ENCODE results near the gene PRDM8.
A peak's percentile ranks its signal among the peaks of the same experiment; 100 is the strongest.
"Not testable (repeated sequence)": the region's sequence is repeated elsewhere in the genome, so short reads cannot be mapped to it uniquely, and the experiment has no call there.

PRDM8 gene

DNA sequence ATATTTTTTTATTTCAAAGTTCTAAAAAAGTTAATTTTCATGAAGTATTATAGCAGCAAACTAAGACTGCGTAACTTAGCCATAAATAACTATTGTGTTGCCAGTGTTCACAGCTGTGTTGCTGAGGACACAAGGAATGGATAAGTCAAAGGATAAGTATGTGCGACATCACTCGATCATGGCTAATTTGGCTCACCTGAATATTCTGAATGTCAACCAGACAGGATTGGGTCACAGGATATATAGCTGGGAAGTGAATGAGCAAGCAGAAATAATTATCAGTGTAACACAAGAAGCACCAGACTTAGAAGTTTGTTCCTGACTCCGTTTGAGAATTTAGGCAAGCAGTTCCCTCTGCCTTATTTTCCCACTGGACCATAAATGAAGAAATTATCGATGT is 33.9 kb downstream of the PRDM8 start:
- no peak for DNase-seq

DNA sequence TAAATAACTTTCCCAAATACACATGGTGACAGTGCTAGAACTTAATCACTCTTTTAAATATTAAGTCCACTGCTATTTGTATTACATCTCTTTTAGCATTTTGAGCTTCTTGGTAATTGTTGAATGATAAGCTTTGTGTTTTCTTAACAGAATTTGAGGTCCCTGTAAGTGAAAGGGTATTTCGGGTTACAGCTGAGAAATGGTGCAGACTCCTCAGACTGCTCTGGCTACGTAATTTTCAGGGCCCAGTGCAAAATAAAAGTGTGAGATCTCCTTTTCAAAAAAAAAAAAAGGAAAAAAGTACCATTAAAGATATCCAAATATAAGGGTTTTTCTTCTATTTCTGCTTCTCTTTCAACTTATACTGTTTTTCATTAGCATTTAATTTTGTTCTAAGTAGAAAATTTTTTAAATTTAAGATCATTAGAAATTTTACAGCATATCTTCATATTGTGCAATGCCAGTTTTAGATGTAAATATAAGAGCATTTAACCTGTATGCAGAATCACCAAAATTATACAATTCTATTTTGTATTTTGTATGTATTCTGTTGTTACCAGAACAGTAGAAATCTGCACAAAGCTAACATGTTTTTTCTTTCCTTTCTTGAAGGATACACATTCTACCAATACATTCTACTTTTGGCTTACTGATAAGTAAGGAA is 35.5 kb downstream of the PRDM8 start:
- no peak for DNase-seq

DNA sequence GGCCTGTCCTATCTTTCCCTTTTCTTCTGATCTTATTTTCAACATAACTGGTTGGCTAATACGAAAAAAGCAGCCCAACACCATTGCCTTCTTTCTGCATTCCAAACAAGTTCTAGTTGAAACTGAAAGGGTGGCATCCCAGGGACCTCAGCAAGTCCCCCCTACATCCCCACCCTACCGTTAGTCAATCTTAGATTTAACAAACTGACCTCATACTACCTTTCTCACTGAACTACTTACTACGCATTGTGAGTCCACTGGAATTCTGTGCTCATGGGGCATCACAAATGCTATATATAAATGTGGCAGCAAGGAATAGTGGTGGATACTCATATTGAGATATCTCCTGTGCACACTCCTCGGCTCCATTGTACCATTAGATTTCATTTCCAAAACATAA is 36.1 kb downstream of the PRDM8 start:
- DNase-seq = no peak

DNA sequence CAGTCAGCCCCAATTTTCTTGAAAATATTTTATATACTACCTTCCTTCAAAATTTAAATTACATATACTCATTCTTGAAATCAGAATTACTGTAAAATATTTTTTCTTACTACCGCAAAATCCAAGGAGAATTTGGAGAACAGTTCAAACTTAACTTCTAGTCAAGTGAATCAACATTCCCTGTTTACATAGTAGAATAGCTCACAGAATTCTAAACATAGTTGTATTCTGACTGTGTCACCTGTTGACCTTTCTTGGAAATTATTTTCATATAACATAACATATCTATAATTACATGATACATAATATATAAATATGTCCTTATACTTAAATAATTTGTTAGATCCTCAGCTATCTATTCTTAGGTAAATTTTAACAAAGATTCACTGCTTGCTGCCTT is 38.1 kb downstream of the PRDM8 start:
- DNase-seq = peak; percentile 18

DNA sequence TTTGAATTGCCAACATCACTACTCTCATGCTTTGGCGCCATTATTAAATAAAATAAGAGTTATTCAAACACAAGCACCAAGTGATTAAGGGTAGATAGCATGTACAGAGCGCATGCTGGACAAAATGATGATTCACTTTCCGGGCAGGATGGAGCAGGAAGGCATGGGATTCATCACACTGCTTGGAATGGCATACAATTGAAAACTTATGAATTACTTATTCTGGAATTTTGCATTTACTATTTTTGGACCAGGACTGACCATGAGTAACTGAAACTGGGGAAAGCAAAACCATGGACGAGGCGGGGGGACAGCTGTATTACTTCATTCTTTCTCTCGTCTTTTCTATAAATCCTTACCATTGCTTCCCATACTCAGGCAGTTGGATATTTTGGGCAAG is 40.7 kb downstream of the PRDM8 start:
- peak; percentile 81 for DNase-seq

DNA sequence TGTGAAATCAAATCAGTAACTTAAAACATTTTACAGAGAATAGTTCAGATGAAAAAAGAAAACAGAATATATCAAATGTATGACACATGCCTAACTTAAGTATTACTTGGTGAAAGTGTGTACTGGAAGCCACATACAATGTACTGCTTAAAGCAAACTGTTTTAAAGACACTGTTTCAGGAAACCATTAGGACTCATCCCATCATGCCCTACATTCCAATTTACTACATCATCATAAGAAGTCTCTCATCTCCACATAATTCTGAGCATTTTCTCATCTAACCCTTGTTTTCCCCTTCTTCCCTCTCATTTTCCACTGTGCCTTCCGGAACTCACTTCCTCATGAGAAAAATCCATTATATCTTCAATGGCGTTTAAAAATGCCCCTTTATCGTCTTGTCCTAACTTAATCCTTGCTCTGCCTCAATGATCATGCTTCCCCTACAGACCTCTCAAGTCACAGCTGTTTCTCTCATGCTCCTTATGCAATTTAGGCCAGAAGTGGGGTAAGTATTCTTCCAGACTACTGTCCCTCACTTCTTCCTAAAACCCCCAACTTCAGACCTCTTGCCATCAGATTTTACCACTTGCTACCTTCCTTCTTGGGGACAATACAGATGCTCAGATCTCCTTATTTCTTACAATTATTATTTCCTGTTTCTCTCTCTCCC is 42.3 kb downstream of the PRDM8 start:
- DNase-seq = no peak

DNA sequence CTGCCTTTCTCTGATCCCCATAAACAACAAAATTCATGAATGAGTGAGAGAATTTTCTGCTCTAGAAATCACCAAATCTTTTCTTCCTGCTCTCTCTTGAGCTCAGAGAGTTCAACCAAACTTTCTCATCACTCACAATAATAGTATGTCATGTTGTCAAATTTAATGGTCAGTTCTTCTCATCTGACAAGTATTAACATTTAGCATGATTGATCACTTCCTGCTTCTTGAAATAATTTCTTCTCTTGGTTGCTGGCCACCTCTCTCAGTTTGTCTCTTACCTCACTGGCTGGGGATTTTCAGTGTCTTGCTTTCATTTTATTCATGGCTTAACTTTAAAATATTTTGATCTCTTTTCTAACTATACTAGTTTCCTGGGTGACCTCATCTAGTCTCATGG is 43.7 kb downstream of the PRDM8 start:
- no peak for DNase-seq

DNA sequence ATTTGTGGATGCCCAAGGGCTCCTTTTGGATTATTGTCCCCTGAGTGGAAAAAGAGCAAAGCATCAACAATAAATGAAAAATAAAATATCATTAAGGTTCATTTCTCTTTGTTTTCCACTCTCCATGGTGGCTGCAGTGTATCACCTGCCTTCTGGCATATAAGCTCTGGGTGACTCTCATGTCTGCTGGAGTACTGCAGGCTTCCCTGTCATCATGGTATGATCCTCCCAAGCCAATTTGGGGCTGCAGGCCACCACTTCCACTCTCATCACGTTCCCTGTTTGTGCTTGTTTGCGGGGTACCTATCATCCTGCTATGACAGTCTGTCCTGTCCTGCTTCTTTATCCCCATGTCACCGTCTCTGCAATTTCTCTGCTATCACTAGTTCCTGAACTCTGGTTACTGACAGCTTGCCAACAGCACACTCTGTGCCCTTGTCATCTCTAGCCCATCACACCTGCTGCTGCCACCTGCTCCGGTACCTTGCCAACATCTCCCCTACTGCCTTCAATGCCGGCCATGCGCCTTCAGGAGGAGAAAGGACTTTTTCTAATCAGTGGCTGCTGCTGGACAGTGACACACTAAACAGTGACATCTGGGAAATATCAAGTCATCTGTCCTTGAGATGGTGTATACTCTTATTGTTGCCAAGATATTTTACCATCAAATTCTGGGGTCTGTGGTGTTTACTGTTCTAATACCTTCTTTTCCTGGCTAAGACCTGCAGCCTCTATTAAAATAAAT is 46.1 kb downstream of the PRDM8 start:
- no peak for DNase-seq

DNA sequence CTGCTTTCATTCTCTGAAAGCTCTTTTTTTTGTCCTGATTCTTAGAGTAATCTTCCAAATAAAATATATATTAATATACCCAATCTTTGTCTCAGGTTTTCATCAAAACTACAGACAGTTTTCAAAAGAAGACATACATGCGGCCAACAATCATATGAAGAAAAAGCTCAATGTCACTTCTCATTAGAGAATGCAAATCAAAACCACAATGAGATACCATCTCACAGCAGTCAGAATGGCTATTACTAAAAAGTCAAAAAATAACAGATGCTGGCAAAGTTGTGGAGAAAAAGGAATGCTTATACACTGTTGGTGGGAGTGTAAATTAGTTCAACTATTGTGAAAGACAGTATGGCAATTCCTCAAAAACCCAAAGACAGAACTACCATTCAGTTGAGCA is 50.2 kb downstream of the PRDM8 start:
- not testable (repeated sequence) for DNase-seq

DNA sequence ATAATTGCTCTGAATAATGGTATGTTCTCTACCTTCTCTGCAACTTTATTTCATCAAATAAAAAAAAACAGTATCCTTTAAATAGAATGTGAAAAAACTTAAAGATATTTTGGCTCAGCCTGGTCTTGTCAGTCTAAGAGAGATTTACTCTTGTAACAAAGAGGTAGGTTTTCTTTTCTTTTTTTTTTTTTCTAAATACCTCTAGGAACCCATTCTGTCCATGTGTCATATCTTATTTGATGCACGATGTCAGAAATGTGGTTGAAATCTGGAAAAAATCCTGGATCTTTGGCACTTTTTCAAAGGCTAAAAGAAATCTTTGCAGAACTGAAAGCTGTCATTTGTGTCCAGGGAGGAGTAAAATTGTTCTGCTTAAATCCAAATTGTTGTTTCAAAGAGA is 51.8 kb downstream of the PRDM8 start:
- no peak for DNase-seq

DNA sequence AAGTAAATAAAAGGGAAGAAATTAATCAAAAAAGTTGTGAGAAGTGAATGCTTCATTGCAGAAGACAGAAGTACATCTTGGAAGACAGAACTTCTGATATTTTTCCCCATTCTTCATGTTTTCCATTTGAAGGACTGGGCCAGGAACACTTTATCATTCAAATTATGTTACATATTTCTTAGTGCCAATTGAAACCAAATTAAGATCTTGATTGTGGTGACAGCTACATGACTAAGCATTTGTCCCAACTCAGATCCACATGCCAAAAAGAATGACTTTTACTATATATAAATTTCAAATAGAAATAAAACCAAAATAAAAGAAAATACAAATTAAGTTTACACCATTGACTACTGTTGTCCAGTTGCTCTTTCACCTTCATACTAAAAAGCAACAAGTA is 55.1 kb downstream of the PRDM8 start:
- DNase-seq = no peak

DNA sequence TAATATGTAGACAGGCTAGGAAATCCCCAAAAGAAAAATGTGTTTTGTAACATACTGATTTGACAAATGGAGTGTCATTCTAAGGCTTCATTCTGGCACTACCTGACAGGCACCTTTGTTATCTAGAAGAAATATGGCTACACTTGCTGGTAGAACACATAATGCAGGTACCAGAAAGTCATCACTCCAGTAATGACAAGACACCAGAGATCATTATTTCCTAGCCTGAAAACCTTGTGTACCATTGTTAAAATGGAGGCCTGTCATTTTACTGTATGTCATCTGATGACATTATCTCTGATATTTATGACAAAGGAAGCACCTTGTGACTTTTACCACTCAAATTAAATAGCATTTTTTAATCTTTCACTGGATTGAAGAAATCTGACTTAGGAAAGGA is 55.6 kb downstream of the PRDM8 start:
- no peak for DNase-seq

DNA sequence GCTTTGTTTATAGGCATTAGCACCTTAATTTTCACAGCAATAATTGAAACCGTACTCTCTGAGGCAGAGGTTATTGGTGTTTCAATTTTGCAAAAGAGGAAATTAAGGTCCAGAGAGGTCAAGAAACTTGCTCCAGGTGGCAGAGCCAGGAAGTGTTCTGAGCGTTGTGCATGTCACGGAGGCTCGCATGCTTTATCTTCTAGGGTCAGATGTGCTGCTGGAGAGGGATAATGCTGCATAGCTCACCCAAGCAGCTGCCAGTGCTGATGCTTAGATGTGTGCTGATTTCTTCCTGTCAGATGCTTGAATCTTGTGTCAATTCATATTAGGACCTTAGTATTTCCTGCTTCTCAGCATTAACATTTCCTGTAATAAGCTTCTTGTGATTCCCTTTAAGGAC is 56.2 kb downstream of the PRDM8 start:
- DNase-seq = no peak
